ELR (cell line): ENCODE results near the gene ADH1B.
"Not testable (repeated sequence)": the region's sequence is repeated elsewhere in the genome, so short reads cannot be mapped to it uniquely, and the experiment has no call there.

ENCODE experiments used
- DNase-seq: peaks from one replicate; pipeline ENCODE4 v3.0.0-alpha.2; 2015; ENCODE audit warnings: low read depth

Gene ADH1B

GRCh38 chr4:99324361-99324760 is 3.2 kb upstream of the ADH1B start:
- no peak for DNase-seq

GRCh38 chr4:99323756-99324155 is 2.6 kb upstream of the ADH1B start:
- DNase-seq = no peak

- not testable (repeated sequence) for DNase-seq
Observed at GRCh38 chr4:99317811-99318210, 3.4 kb downstream of the ADH1B start.

GRCh38 chr4:99317354-99317753 is 3.8 kb downstream of the ADH1B start:
- DNase-seq = no peak

GRCh38 chr4:99315839-99316238 is 5.4 kb downstream of the ADH1B start:
- DNase-seq = no peak

- DNase-seq = no peak
Observed at GRCh38 chr4:99314211-99314610, 7.0 kb downstream of the ADH1B start.

- DNase-seq = no peak
Observed at GRCh38 chr4:99310389-99310788, 10.8 kb downstream of the ADH1B start.

- DNase-seq = no peak
Observed at GRCh38 chr4:99305638-99306400, 15.4 kb downstream of the ADH1B start.

- DNase-seq = no peak
Observed at GRCh38 chr4:99301376-99302164, 19.6 kb downstream of the ADH1B start.

- peak; percentile 17 for DNase-seq
Observed at GRCh38 chr4:99300934-99301333, 20.3 kb downstream of the ADH1B start.

- no peak for DNase-seq
Observed at GRCh38 chr4:99293357-99293756, 27.8 kb downstream of the ADH1B start.

GRCh38 chr4:99290848-99291786 is 30.1 kb downstream of the ADH1B start, which contains the start of gene ADH1A:
ADH1A (minus strand) TSS chr4:99290985; CDS start chr4:99290914, 71 bp downstream.
- no peak for DNase-seq

- no peak for DNase-seq
Observed at GRCh38 chr4:99285387-99285786, 35.8 kb downstream of the ADH1B start.

- no peak for DNase-seq
Observed at GRCh38 chr4:99282731-99283130, 38.5 kb downstream of the ADH1B start.

GRCh38 chr4:99281261-99281660 is 39.9 kb downstream of the ADH1B start:
- no peak for DNase-seq

GRCh38 chr4:99276417-99276816 is 44.8 kb downstream of the ADH1B start:
- DNase-seq = no peak

- no peak for DNase-seq
Observed at GRCh38 chr4:99275885-99276284, 45.3 kb downstream of the ADH1B start.

GRCh38 chr4:99275050-99275449 is 46.2 kb downstream of the ADH1B start:
- no peak for DNase-seq

GRCh38 chr4:99273704-99274103 is 47.5 kb downstream of the ADH1B start:
- no peak for DNase-seq

GRCh38 chr4:99264927-99265326 is 56.3 kb downstream of the ADH1B start:
- no peak for DNase-seq
